ENCODE data around the gene SLAMF8.

SLAMF8 gene

GRCh38 chr1:159786465-159786864 lies 40.2 kb upstream of the SLAMF8 start:
- in situ Hi-C loops (cut with MboI; ENCODE audit: low sequenced_read_pairs, unreplicated experiment) = loop anchor here (25.0 kb wide), 2 partner anchors 226 to 649 kb away; no protein-coding TSS in a partner anchor
- TF ChIP-seq, protein P1, sequence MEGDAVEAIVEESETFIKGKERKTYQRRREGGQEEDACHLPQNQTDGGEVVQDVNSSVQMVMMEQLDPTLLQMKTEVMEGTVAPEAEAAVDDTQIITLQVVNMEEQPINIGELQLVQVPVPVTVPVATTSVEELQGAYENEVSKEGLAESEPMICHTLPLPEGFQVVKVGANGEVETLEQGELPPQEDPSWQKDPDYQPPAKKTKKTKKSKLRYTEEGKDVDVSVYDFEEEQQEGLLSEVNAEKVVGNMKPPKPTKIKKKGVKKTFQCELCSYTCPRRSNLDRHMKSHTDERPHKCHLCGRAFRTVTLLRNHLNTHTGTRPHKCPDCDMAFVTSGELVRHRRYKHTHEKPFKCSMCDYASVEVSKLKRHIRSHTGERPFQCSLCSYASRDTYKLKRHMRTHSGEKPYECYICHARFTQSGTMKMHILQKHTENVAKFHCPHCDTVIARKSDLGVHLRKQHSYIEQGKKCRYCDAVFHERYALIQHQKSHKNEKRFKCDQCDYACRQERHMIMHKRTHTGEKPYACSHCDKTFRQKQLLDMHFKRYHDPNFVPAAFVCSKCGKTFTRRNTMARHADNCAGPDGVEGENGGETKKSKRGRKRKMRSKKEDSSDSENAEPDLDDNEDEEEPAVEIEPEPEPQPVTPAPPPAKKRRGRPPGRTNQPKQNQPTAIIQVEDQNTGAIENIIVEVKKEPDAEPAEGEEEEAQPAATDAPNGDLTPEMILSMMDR (IDR thresholded peaks at IDR 0.05; ENCODE audit: borderline replicate concordance, control extremely low read depth, extremely low read depth, insufficient read depth, missing control alignments) = no peak
- no peak for DNase-seq (ENCODE audit: low spot score)

DNA sequence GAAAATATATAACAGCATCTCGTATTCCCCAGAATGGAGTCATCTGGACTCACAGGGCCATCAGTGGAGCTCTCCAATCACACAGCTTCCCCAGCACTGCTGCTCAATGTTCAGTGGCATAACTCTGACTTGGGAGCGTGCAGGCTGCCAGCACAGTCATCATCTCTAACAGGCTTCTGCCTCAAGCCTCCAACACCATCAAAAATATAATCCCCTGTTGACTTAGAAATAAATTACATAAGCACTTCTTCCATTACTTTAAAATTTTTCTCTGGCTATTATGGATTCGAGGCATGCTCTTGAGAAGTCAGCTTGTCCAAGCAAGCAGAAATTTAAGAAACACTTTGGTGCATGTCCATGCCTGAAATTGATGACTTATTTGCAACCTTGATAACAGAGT lies 39.7 kb upstream of the SLAMF8 start:
- TF ChIP-seq, protein P1 (IDR thresholded peaks at IDR 0.05; ENCODE audit: borderline replicate concordance, control extremely low read depth, extremely low read depth, insufficient read depth, missing control alignments) = no peak
- DNase-seq (ENCODE audit: low spot score) = no peak
- in situ Hi-C loops (cut with MboI; ENCODE audit: low sequenced_read_pairs, unreplicated experiment) = loop anchor here (25.0 kb wide), 2 partner anchors 225 to 650 kb away; no protein-coding TSS in a partner anchor

GRCh38 chr1:159790237-159790917 lies 36.3 kb upstream of the SLAMF8 start:
- TF ChIP-seq, protein P1 (IDR thresholded peaks at IDR 0.05; ENCODE audit: borderline replicate concordance, control extremely low read depth, extremely low read depth, insufficient read depth, missing control alignments) = peak; percentile 29
- in situ Hi-C loops (cut with MboI; ENCODE audit: low sequenced_read_pairs, unreplicated experiment) = loop anchor here (25.0 kb wide), 2 partner anchors 222 to 653 kb away; no protein-coding TSS in a partner anchor
- DNase-seq (ENCODE audit: low spot score) = peak; percentile 42

GRCh38 chr1:159791031-159791430 lies 35.6 kb upstream of the SLAMF8 start:
- no peak for DNase-seq (ENCODE audit: low spot score)
- in situ Hi-C loops (cut with MboI; ENCODE audit: low sequenced_read_pairs, unreplicated experiment) = loop anchor here (25.0 kb wide), 2 partner anchors 221 to 654 kb away; no protein-coding TSS in a partner anchor
- TF ChIP-seq, protein P1 (IDR thresholded peaks at IDR 0.05; ENCODE audit: borderline replicate concordance, control extremely low read depth, extremely low read depth, insufficient read depth, missing control alignments) = no peak

DNA sequence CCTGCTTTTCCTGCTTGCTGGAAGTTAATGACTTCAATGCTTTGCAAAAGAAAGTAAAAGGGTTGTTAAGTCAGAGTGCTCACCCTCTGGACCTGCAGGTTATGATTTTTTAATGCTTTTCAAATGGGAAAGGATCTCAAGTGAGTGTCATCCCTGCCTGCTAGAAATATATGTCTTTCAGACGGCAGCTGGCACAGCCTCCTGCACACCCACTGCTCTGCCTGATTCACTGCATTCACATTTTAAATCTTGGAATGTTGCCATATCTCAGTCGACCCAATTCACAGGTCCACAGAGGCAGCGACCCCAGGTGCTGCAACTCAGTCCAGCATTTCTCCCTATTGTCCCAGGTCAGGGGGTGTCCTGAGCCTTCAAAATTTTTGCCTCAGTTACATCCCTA lies 35.2 kb upstream of the SLAMF8 start:
- TF ChIP-seq, protein P1 (IDR thresholded peaks at IDR 0.05; ENCODE audit: borderline replicate concordance, control extremely low read depth, extremely low read depth, insufficient read depth, missing control alignments) = no peak
- in situ Hi-C loops (cut with MboI; ENCODE audit: low sequenced_read_pairs, unreplicated experiment) = loop anchor here (25.0 kb wide), 2 partner anchors 221 to 654 kb away; no protein-coding TSS in a partner anchor
- DNase-seq (ENCODE audit: low spot score) = no peak

GRCh38 chr1:159795534-159795933 lies 31.1 kb upstream of the SLAMF8 start:
- in situ Hi-C loops (cut with MboI; ENCODE audit: low sequenced_read_pairs, unreplicated experiment) = loop anchor here (25.0 kb wide), 2 partner anchors 217 to 658 kb away; no protein-coding TSS in a partner anchor

More at GRCh38 chr1:159795534-159795933, 31.1 kb upstream of the SLAMF8 start:
- DNase-seq (ENCODE audit: low spot score) = no peak
- TF ChIP-seq, protein P1 (IDR thresholded peaks at IDR 0.05; ENCODE audit: borderline replicate concordance, control extremely low read depth, extremely low read depth, insufficient read depth, missing control alignments) = no peak

Measured in GM13976 (cell line).